HepG2 (cell line): ENCODE measurements around the gene TOR4A. TPM values are rescaled to one million over a fixed set of nuclear protein-coding genes. Genes with fewer than 3 reads are reported as not detected.

Experiments
- POGZ ChIP-seq: sonication (generic); formaldehyde crosslinking; IDR thresholded peaks from 2 replicates; pipeline ENCODE4 v1.4.0; 2020; ENCODE audit warnings: mild to moderate bottlenecking, missing genetic modification reagents
- POLR2AphosphoS5 ChIP-seq: IDR thresholded peaks from 2 replicates; pipeline ENCODE4 v1.6.1; 2012; ENCODE audit warnings: low read depth, low read length
- RBM22 ChIP-seq: fragments of 200-400 bp; formaldehyde crosslinking; optimal IDR thresholded peaks from 2 replicates; pipeline ENCODE3; 2017; ENCODE audit warnings: mild to moderate bottlenecking, low read length, moderate library complexity
- ZNF180 ChIP-seq: sonication (generic); formaldehyde crosslinking; IDR thresholded peaks from 2 replicates; pipeline ENCODE4 v1.4.0; 2020; ENCODE audit warnings: low read depth, missing genetic modification reagents, borderline replicate concordance
- ZNF207 ChIP-seq: fragments of 450-650 bp; IDR thresholded peaks from 2 replicates; pipeline ENCODE4 v1.6.1; 2016; ENCODE audit warnings: antibody characterized with exemption, borderline replicate concordance
- ZNF264 ChIP-seq: sonication (generic); formaldehyde crosslinking; IDR thresholded peaks from 2 replicates; pipeline ENCODE4 v1.4.0; 2020; ENCODE audit warnings: missing genetic modification reagents
- ZNF331 ChIP-seq: sonication (generic); formaldehyde crosslinking; IDR thresholded peaks from 2 replicates; pipeline ENCODE4 v1.4.0; 2020; ENCODE audit warnings: missing genetic modification reagents
- ZNF557 ChIP-seq: sonication (generic); formaldehyde crosslinking; IDR thresholded peaks from 2 replicates; pipeline ENCODE4 v1.4.0; 2020; ENCODE audit warnings: missing genetic modification reagents
- ZNF766 ChIP-seq: sonication (generic); formaldehyde crosslinking; IDR thresholded peaks from 2 replicates; pipeline ENCODE4 v1.5.0; 2020; ENCODE audit warnings: missing genetic modification reagents, borderline replicate concordance
- ZNF772 ChIP-seq: sonication (generic); formaldehyde crosslinking; IDR thresholded peaks from 2 replicates; pipeline ENCODE4 v1.5.0; 2020; ENCODE audit warnings: mild to moderate bottlenecking, missing genetic modification reagents
- ZNF792 ChIP-seq: IDR thresholded peaks from 2 replicates; pipeline ENCODE4 v1.6.1; 2016
- ZSCAN22 ChIP-seq: sonication (generic); formaldehyde crosslinking; IDR thresholded peaks from 2 replicates; pipeline ENCODE4 v1.4.0; 2020; ENCODE audit warnings: mild to moderate bottlenecking, missing genetic modification reagents
- polyA plus RNA-seq, 8 experiments: library from polyadenylated mRNA; depleted of rRNA in 3 of 8; stranded (reverse) in 7 of 8; unstranded in 1 of 8; fragments of >200 nt; fragmentation: Illumina TruSeq in 4 of 8; extraction: Trizol in 4 of 8; gene quantifications; 2 replicates each; pipeline versions ENCODE4 v1.2.1 to v1.2.3, GENCODE V29; 2011 to 2016; ENCODE audit warnings: low read depth in 4 of 8, missing spikeins in 1 of 8, mixed read lengths in 1 of 8; ENCODE audit not compliant: insufficient read depth in 1 of 8
- total RNA-seq, 5 experiments: library from RNA; depleted of rRNA; stranded (reverse); fragments of >200 nt; fragmentation: Illumina TruSeq; extraction: Trizol; gene quantifications; 2 replicates each; pipeline ENCODE4 v1.2.3, GENCODE V29; 2016; ENCODE audit warnings: low read depth in 1 of 5
- TF ChIP-seq, protein P1 (sequence below): sonication (generic); formaldehyde crosslinking; conservative IDR thresholded peaks from 2 replicates; pipeline ENCODE4 v1.8.1; 2023; ENCODE audit warnings: missing genetic modification reagents
- TF ChIP-seq, protein P2 (sequence below): sonication (generic); formaldehyde crosslinking; IDR thresholded peaks from 2 replicates; pipeline ENCODE4 v1.8.1; 2023; ENCODE audit warnings: missing genetic modification reagents, inconsistent platforms, borderline replicate concordance
- TF ChIP-seq, protein P3 (sequence below): sonication (generic); formaldehyde crosslinking; IDR thresholded peaks from 2 replicates; pipeline ENCODE4 v1.5.1; 2020; ENCODE audit warnings: missing genetic modification reagents, mild to moderate bottlenecking, borderline replicate concordance
- TF ChIP-seq, protein P4 (sequence below): sonication (generic); formaldehyde crosslinking; conservative IDR thresholded peaks from 2 replicates; pipeline ENCODE4 v1.4.0; 2020; ENCODE audit warnings: missing genetic modification reagents
- TF ChIP-seq, protein P5 (sequence below): sonication (generic); formaldehyde crosslinking; IDR thresholded peaks from 2 replicates; pipeline ENCODE4 v1.5.0; 2020; ENCODE audit warnings: mild to moderate bottlenecking, missing genetic modification reagents
- TF ChIP-seq, protein P6 (sequence below): IDR thresholded peaks from 2 replicates; pipeline ENCODE4 v1.6.1; 2016; ENCODE audit warnings: missing genetic modification reagents, missing compliant biosample characterization

Gene TOR4A
- total and polyA plus RNA-seq, 2 of the 13 experiments (the other 11 are each of a cell fraction or from before 2014, with no cell fraction given): 11.1 to 14.2 TPM

DNA sequence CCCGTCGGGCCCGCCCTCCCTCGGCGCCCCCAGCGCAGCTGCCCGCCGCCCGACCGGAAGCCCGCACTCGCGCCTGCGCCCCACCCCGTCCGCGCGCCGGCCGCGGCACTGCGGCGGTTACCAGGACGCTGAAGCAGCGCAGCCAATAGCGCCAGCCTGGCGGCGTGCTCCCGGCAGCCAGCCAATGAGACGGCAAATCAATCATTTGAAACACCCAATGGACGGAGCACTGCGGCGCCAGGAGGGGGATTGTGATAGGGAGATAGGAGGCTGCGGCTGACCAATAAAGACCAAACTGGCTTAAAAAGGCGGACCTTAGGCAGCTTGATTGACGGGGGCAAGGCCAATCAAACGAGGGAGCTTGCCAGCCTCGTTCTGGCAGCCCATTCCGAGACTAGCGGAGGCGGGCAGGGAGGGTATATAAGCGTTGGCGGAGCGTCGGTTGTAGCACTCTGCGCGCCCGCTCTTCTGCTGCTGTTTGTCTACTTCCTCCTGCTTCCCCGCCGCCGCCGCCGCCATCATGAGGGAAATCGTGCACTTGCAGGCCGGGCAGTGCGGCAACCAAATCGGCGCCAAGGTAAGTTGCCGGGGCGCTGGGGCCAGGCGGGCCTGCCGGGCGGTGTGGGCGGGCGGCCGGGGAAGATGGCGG is 36.6 kb upstream of the TOR4A start, which contains the start of gene TUBB4B (continued):
- TF ChIP-seq, protein P1, sequence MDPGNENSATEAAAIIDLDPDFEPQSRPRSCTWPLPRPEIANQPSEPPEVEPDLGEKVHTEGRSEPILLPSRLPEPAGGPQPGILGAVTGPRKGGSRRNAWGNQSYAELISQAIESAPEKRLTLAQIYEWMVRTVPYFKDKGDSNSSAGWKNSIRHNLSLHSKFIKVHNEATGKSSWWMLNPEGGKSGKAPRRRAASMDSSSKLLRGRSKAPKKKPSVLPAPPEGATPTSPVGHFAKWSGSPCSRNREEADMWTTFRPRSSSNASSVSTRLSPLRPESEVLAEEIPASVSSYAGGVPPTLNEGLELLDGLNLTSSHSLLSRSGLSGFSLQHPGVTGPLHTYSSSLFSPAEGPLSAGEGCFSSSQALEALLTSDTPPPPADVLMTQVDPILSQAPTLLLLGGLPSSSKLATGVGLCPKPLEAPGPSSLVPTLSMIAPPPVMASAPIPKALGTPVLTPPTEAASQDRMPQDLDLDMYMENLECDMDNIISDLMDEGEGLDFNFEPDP: no peak
- TF ChIP-seq ZNF792 (CRISPR knock-in tag): 0 out of 2 replicates have a peak, but pooled peaks have one; percentile 44
- TF ChIP-seq ZNF207: no peak
- 0 out of 2 replicates have a peak, but pooled peaks have one; percentile 45 for TF ChIP-seq ZNF180 (CRISPR knock-in tag)
- TF ChIP-seq, protein P2, sequence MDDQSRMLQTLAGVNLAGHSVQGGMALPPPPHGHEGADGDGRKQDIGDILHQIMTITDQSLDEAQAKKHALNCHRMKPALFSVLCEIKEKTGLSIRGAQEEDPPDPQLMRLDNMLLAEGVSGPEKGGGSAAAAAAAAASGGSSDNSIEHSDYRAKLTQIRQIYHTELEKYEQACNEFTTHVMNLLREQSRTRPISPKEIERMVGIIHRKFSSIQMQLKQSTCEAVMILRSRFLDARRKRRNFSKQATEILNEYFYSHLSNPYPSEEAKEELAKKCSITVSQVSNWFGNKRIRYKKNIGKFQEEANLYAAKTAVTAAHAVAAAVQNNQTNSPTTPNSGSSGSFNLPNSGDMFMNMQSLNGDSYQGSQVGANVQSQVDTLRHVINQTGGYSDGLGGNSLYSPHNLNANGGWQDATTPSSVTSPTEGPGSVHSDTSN: peak; percentile 93; the same call in 1 of the 2 replicates
- TF ChIP-seq ZNF766 (CRISPR knock-in tag): no peak
- TF ChIP-seq ZNF331 (CRISPR knock-in tag): peak; percentile 62; the same call in 1 of the 2 replicates
- TF ChIP-seq, protein P3, sequence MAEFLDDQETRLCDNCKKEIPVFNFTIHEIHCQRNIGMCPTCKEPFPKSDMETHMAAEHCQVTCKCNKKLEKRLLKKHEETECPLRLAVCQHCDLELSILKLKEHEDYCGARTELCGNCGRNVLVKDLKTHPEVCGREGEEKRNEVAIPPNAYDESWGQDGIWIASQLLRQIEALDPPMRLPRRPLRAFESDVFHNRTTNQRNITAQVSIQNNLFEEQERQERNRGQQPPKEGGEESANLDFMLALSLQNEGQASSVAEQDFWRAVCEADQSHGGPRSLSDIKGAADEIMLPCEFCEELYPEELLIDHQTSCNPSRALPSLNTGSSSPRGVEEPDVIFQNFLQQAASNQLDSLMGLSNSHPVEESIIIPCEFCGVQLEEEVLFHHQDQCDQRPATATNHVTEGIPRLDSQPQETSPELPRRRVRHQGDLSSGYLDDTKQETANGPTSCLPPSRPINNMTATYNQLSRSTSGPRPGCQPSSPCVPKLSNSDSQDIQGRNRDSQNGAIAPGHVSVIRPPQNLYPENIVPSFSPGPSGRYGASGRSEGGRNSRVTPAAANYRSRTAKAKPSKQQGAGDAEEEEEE: no peak
- TF ChIP-seq, protein P4, sequence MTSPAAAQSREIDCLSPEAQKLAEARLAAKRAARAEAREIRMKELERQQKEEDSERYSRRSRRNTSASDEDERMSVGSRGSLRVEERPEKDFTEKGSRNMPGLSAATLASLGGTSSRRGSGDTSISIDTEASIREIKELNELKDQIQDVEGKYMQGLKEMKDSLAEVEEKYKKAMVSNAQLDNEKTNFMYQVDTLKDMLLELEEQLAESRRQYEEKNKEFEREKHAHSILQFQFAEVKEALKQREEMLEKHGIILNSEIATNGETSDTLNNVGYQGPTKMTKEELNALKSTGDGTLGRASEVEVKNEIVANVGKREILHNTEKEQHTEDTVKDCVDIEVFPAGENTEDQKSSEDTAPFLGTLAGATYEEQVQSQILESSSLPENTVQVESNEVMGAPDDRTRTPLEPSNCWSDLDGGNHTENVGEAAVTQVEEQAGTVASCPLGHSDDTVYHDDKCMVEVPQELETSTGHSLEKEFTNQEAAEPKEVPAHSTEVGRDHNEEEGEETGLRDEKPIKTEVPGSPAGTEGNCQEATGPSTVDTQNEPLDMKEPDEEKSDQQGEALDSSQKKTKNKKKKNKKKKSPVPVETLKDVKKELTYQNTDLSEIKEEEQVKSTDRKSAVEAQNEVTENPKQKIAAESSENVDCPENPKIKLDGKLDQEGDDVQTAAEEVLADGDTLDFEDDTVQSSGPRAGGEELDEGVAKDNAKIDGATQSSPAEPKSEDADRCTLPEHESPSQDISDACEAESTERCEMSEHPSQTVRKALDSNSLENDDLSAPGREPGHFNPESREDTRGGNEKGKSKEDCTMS (CRISPR knock-in tag): no peak
- TF ChIP-seq ZNF264 (CRISPR knock-in tag): no peak
- TF ChIP-seq, protein P5, sequence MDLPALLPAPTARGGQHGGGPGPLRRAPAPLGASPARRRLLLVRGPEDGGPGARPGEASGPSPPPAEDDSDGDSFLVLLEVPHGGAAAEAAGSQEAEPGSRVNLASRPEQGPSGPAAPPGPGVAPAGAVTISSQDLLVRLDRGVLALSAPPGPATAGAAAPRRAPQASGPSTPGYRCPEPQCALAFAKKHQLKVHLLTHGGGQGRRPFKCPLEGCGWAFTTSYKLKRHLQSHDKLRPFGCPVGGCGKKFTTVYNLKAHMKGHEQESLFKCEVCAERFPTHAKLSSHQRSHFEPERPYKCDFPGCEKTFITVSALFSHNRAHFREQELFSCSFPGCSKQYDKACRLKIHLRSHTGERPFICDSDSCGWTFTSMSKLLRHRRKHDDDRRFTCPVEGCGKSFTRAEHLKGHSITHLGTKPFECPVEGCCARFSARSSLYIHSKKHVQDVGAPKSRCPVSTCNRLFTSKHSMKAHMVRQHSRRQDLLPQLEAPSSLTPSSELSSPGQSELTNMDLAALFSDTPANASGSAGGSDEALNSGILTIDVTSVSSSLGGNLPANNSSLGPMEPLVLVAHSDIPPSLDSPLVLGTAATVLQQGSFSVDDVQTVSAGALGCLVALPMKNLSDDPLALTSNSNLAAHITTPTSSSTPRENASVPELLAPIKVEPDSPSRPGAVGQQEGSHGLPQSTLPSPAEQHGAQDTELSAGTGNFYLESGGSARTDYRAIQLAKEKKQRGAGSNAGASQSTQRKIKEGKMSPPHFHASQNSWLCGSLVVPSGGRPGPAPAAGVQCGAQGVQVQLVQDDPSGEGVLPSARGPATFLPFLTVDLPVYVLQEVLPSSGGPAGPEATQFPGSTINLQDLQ (CRISPR knock-in tag): peak; percentile 52; the same call in 1 of the 2 replicates
- TF ChIP-seq ZNF557 (CRISPR knock-in tag): 0 out of 2 replicates have a peak, but pooled peaks have one; percentile 30
- TF ChIP-seq POLR2AphosphoS5: peak; percentile 99
- TF ChIP-seq ZNF772: peak; percentile 68; the same call in 1 of the 2 replicates
- TF ChIP-seq POGZ (CRISPR knock-in tag): no peak
- no peak for TF ChIP-seq ZSCAN22 (CRISPR knock-in tag)
- peak; percentile 81 for TF ChIP-seq RBM22
- TF ChIP-seq, protein P6, sequence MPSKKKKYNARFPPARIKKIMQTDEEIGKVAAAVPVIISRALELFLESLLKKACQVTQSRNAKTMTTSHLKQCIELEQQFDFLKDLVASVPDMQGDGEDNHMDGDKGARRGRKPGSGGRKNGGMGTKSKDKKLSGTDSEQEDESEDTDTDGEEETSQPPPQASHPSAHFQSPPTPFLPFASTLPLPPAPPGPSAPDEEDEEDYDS (CRISPR knock-in tag): peak; percentile 97
